Esophagus mucosa (tissue), 1 donor: Measurements from ENCODE around the gene TMBIM1. TPM values are rescaled to one million over a fixed set of nuclear protein-coding genes. Genes with fewer than 3 reads are reported as not detected.

Experiments
- ATAC-seq: fragments of 200-7000 bp; cut with Tn5 transposase; one replicate; pipeline ENCODE4 v1.9.1; 2020
- total RNA-seq: library from RNA; stranded (reverse); gene quantifications from one replicate; pipeline ENCODE4 v1.2.4, GENCODE V29; 2023
- donor health status: DM: yes; HTN: yes; CAD: no.

TMBIM1 gene
- total RNA-seq, 1 donor from 2014 or later = 247 TPM

DNA sequence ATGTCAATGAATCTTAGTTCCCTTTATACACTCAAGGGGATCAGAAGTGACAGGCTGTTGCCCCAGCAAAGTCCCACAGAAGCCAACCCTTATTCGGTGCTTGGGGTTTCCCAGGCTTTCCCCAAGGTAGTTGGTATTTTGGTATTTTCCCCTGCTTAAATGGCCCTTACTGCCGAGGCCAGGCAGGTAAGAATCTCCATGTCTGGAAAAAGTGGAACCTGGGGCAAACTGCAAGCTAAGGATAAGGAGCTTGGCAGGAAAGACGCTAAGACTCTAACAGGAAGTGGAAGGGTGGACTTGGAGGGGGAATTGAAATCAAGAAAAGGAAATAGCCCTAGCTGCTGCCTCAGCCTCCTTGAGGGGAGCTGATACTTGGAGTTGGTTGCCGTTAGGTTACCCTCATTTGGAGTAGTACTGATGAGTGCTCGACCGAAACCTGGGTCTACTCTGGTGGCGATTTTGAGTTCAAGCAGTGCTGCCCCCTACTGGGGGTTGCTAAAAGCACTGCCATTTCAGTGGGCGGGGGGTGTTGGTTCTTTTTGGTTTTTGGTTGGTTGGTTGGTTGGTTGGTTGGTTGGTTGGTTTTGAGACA is 34.8 kb downstream of the TMBIM1 start:
- ATAC-seq = peak; percentile 50

DNA sequence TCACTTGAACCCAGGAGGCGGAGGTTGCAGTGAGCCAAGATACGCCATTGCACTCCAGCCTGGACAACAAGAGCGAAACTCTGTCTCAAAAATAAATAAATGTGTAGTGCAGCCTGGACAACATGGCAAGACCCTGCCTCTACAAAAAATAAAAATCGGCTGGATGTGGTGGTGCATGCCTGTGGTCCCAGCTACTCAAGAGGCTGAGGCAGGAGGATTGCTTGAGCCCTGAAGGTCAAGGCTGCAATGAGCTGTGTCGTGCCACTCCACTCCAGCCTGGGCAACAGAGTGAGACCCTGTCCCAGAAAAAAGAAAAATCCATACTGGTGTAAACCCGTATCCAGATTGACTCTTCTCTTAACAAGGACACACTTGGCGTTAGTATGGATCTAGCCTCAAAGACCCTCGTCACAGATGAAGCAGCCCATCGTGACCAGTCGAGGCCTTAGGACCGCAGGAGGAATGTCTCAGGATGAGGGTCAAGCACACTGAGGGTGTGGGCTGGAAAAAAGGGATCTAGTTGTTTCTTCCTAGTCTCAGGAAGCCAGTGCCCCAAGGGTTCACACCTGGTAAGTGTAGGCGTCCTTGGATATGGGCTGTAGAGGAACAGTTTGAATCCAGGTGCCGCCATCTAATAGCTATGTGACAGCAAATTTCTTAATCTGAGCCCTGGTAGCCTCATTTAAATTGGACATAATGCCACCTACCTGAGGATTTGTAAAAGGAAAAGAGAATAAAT is 35.5 kb downstream of the TMBIM1 start:
- ATAC-seq = no peak

DNA sequence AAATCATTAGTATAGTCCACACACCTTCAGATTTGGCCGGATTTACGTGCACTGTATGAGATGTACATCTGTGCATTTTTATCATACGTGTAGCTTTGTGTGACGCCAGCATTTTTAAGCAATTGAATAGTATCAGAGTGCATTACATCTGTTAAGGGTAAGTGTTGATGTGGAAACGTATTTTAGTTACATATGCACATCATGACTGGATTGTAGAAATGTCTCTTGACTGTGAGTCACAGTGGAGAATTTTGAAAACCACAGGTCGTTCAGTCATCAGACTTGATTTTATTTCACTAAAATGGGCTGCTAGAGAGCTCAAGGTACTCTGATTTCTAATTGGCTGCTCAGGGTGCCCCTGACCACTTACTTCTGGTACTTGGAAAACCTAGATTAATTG is 36.9 kb downstream of the TMBIM1 start:
- no peak for ATAC-seq

DNA sequence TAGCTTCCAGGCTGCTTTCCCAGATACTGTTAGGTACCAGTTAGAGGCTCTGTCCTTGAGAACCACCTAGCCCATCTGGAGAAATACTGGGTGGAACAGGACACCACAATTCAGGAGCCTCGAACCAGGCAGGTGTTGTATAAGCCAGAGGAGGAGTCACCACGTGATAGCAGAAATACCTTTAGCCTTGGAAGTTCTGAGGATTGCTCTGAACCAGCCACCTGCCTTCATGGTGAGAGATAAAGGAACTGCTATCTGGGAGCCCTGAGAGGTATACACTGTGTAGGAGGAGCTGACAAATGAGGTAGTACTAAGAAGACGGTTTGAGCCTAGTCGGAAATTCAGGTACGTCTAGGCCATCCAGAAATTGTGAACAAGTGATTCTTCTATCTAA is 39.1 kb downstream of the TMBIM1 start:
- ATAC-seq = no peak

DNA sequence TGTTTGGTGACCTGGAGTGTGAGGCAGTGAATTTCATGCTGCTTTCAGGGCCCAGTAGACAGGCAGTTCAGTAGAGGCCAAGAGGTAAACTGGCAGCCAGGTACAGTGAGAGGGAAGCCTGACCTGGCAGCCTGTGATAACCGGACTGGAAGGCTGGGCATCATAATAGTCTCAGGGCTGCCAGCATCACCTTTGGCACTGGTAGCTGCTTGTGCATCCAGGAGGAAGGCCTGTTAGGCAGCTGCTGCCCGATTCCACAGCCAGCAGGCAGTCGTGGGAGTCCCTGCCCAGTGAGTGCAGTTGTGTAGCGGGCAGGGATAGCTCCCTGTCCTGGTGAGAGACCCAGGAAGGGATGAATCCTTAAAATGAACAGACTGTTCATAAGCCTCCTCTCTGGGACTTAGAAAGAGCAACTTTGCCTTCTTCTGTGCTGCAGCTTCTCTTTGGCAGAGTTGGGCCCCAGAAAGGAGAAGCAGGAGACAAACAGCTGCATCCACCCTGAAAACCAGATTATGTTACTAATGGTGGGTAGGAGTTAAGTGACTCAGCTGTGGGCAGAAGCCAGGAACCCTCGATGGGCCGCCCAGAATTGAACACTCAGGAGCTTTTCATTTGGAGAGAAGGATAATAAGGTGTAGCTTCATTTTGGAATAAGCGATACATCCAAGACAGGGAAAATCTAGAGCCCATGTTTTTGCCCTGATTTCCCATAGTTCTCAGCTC is 39.6 kb downstream of the TMBIM1 start:
- no peak for ATAC-seq

DNA sequence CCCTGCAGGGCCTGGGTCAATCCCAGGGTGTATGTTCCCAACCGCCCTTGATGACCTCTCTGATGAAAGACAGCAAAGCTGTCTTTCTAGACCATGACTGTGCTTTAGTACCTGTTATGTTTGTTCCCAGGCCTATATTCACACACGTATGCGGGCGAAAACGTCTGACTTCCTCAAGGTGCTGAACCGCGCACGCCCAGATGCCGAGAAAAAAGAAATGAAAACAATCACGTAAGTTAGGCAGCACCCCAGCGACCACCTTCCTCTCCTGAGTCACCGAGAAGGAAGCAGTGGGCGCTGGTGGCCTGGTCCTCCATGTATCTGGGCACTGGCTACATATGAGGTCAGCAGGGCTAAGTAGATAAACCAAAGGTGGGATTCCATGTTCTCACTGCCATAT is 42.6 kb downstream of the TMBIM1 start:
- no peak for ATAC-seq

DNA sequence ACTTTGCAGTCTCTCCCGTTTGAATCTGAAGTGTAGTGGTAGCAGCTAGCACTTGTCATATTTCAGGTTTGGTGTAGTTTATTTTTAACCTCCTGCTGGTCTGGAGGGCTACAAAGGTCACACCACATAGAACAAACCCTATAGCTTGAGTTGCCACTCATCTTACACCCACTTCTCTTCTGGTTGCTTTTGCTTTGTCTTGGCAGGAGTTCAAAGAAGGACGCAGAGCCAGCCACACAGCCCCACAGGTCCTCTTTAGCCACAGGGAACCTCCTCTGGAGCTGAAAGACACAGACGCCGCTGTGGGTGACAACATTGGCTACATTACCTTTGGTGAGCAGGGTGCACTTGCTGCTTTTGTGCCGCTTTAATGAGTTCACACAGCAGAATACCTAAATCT is 47.1 kb downstream of the TMBIM1 start:
- no peak for ATAC-seq

DNA sequence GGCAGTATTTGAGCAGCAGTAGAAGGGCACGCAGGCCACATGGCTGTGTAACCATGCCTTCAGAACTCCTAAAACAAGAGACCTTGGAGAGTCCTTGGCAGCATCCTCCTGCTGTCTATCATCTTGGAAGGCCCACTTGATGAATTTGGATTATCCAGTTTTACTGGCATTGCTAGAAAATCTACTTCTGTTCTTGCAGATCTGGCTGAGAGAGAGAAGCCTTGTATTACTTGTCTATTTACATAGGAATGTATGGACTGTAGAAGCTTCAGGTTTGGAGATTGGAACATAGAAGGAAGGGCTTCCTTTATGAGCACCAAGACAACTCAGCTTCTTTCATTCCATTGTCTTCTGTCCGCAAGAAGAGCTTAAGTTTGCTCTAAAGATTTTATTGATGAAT is 47.6 kb downstream of the TMBIM1 start:
- ATAC-seq = peak; percentile 39

DNA sequence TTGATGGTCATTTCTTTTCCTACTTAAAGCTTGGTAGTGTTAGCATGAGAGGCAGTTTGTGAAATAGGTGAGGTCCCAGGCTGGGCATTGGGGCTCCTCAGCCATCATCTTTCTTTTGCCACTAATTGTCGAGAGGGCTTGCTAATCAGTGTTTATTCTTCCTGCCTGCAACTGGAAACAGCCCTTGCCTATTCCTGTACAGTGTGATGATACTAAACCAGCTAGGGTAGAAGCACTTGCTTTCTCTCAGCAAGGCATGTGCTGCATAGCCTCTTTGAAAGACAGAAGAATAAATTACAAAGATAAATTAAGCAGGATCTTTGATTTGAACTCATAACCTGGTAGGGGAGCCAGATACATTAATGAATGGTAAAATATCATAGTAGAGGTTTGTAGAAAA is 48.1 kb downstream of the TMBIM1 start:
- no peak for ATAC-seq

DNA sequence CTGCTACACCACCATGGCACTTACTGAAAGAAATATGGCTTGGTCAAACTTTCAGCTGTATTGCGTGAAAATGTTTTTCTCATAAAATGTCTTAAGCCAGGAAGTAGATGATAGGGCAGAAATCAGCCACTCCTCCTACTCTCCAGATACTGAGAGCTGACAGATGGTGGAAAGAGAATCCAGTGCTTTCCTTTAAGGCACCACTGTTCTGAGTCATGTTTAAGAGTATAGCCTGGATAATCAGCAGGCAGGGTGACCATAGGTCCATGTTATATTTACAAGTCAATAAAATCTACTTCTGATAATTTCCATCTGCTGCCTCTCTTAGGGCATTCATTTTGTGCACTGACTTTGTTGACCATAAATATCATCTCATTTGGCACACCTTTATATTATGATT is 53.4 kb downstream of the TMBIM1 start:
- no peak for ATAC-seq

DNA sequence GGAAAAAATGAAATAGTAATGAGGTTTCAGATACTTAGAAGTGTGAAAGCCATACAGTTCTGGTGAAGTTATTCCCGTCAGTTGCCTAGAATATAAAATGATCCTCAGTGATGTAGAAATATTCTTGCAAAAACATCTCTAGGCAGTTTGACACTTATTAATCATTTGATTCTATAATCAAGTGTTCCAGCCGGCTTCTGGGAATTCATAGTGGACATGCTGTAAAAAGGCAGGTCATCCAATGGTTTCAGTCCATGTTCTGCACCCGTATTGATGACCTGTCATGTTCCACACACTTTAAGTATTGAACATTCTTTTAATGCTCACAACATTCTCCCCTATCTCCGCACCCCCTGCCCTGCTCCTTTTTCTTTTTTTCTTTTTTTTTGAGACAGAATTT is 55.5 kb downstream of the TMBIM1 start:
- ATAC-seq = no peak

DNA sequence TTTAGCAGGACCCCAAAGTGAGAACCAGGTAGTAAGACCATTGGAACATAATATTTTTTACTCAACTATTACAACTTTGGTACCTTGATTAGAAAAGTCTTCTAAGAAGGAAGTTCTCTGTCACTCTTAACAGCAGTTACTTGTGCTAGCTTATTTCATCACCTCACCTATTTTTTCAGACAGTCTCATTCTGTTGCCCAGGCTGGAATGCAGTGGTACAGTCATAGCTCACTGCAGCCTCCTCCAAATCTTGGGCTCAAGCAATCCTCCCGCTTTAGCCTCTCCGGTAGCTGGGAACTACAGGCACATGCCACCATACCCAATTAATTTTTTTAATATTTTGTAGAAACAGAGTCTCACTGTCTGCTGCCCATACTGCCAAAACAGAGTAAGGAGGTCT is 57.3 kb downstream of the TMBIM1 start:
- no peak for ATAC-seq

DNA sequence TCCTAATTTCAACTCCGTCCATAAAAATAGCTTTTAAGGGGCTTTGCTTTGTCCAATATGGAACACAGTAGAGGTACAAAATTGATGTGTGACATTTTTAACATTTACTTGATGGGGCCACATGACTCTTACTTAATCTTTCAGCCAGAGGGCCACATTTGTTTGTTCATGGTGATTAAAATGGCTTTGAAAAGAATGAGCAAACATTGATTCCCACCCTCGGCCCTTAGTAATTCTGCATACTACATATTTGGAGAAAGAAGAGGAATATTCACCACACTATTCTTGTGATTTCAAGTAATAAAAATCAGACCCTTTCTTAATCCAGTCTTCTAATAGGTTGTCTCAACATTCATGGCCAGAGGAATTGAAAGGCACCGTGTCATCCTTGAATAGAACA is 57.8 kb downstream of the TMBIM1 start:
- no peak for ATAC-seq

DNA sequence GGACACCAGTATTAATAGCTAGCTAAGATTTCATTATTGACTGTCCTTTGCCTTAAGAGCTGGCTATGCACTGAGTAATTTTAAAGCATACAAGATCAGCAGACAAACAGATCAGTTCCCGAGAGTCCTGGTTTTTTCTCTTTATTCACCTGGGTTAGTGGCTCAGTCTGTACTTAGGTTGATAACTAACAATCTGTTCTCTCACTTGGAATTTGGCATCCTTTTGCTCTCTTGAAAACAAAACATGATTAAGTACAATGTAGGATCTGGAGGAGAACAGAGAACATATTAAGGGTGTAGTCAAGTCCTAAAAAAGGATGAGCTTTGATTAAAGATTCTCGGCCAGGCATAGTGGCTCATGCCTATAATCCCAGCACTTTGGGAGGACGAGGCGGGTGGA is 58.8 kb downstream of the TMBIM1 start:
- ATAC-seq = no peak

DNA sequence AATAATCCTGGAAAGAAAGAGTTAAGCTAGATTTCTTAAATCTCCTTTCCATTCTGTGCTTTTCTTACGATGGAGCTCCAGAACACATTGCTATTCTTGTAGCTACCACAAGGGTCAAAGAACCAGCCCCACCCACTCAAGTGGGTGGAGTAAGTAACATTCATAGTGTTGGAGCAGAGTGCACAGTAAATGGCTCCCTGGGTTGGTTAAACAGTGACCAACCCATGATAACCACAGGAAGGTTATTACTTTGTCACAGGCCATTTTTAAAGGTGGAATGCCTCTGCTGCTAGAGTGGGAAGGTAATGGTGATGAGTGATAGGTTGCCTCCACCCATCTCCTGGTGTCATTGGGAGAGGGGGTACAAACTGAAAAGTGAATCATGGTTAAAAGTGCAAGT is 61.4 kb downstream of the TMBIM1 start:
- peak; percentile 70 for ATAC-seq

DNA sequence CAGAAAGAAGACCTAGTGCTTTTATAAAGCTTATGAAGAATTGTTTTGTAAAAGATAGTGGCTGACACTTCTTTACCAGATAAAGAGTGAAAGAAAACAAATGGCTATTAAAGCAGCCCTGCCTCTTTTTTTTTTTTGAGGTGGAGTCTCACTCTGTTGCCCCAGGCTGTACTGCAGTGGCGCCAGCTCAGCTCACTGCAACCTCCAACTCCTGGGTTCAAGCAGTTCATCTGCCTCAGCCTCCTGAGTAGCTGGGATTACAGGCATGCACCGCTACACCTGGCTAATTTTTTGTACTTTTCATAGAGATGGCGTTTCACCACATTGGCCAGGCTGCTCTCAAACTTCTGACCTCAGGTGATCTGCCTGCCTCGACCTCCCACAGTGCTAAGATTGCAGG is 62.5 kb downstream of the TMBIM1 start:
- peak; percentile 74 for ATAC-seq

DNA sequence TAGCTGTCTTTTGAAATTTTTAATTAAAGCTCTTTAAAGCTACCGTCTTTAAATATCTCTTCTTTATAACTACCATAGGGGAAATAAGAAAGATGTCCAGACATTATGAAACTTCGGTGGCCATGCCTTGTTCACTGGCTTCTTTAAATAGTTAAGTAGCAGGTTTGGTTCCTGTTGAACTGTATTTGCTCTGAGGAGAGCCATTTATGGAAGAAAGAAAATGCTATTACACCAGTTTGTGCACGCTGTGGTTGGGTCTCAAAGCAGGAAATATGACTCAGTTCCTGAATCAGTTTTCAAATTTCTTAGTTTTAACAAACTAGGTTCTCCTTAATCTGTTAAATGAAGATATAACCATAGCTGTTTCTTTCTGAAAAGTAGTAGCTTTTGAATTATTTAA is 63.1 kb downstream of the TMBIM1 start:
- ATAC-seq = peak; percentile 87

DNA sequence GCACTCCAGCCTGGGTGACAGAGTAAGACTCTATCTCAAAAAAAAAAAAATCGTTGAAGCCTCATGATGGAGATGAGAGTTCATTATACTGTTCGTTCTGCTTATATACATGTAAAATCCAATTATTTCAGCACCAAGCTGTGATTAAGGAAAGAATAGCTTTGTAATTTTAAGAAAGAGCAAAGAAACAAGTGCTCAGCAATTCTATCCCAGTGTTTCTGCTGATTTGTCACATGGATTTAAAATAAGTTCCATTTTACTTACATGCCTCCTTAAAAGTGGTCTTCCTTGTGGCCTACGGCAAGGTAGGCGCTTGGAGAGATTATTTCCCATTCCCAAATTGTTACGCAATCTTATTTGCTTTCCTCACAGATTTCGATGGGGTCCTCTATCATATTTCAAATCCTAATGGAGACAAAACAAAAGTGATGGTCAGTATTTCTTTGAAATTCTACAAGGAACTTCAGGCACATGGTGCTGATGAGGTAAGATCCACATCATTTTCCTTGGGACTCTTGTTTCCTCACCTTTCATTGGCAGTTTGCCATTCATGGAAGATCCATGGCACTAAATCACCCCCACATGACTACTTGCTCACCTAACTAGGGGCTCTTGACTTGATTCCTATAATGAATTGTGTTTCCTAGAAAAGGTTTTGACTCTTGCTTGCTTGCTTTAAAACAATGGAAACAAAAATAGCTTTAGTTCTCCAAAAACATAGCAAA is 63.8 kb downstream of the TMBIM1 start:
- no peak for ATAC-seq

DNA sequence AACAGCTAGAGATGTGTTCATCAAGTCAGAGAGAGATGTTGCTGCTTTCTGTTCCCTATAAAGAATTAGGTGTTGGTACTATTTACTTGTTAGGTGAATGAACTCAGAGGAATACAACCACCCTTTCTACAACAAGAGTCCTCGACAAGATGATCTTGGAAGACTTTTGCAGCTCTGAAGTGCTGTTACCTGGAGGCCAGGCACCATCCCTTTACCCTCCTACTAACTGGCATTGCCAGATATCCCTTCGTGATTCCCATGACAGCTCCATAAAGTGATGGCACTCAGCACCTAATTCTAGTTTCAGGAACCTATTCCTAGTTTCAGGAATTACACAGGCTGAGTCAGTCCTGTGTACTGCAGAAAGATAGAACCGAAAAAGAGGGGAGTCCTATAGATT is 65.4 kb downstream of the TMBIM1 start:
- ATAC-seq = no peak
